ENCODE measurements around the gene CYB5R4.

GRCh38 chr6:83847179-83847578, 12.3 kb upstream of the CYB5R4 start:
- TF ChIP-seq CTCF (IDR thresholded peaks at IDR 0.05) (no peak), EZH2phosphoT487 (IDR thresholded peaks at IDR 0.05; ENCODE audit: borderline replicate concordance, low read depth) (no peak), RAD21 (IDR thresholded peaks at IDR 0.05; ENCODE audit: low read length) (no peak), RFX5 (IDR thresholded peaks at IDR 0.05; ENCODE audit: low read length) (no peak), POLR2AphosphoS5 (IDR thresholded peaks at IDR 0.05; ENCODE audit: low read depth, low read length) (no peak), RCOR1 (IDR thresholded peaks at IDR 0.05; ENCODE audit: low read length) (no peak)
